ENCODE measurements around the gene UMOD.

Gene UMOD

DNA sequence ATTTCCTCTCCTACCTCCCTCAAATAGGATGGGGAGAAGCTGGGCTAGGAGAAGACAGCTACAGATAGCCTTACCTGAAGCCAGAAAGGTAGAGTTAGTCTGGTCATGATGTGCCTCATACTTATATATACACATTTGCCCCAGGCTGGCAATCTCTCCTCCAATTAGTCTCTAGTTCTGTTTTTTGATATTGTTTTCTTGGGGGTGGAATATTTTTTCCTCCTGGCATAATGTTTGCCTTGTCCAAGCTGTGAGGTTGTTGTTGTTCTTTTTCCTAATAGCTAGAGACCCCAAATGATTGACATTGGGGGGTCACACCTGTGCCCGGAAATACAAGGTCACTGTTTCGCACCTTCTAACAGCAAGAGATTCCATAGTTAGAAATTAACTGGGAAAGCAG is at the start of gene UMOD:
UMOD (minus strand) TSS at position 101 of the 400 bp plus-strand sequence. CDS start 1,978 bp downstream, outside the sequence.
- H3K27me3 ChIP-seq (ENCODE audit: insufficient read depth, low read length): no peaks in the 10 kb centered on the region
- no peaks in the 10 kb centered on the region for H3K9me3 ChIP-seq (ENCODE audit: low read length)
- no peaks in the 10 kb centered on the region for H3K4me1 ChIP-seq (ENCODE audit: insufficient read depth, low read length)
- H2AFZ ChIP-seq (ENCODE audit: low read depth, low read length): no peak within 1 kb of the TSS
- H3K4me3 ChIP-seq (ENCODE audit: low read length): no peak within 1 kb of the TSS
- H3K36me3 ChIP-seq (ENCODE audit: insufficient read depth, low read length): no peaks in the 10 kb centered on the region

DNA sequence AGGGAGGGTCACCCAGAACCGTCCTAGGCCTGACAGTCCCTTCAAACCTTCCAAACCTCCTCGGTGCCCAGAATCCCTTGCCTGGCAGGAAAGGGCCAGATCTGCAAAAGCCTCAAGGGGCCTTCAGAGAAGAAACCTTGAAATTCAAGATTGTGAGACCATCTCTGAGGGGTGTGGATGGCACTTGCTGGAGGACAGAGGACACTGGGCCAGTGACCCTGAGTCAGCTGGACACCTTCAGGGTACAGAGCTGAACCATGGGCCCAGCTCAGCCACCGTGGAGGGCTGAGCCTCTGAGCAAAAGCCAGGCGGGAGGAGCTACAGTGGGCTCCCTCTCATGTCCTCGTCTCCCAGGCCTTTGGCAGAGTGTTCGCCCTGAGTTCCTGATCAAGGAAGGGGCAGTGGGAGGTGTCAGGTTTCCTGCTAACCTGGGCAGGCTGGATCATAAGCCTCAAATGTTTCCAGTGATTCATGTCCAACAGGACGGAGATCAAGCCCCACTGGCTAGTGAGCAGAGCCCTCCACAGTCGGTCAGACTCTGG is 49.0 kb upstream of the UMOD start:
- no peaks in the 10 kb centered on the region for H3K27me3 ChIP-seq (ENCODE audit: insufficient read depth, low read length)
- no peak overlapping the region for H2AFZ ChIP-seq (ENCODE audit: low read depth, low read length)
- H3K4me3 ChIP-seq (ENCODE audit: low read length): no peak overlapping the region
- no peaks in the 10 kb centered on the region for H3K4me1 ChIP-seq (ENCODE audit: insufficient read depth, low read length)
- no peaks in the 10 kb centered on the region for H3K36me3 ChIP-seq (ENCODE audit: insufficient read depth, low read length)
- no peaks in the 10 kb centered on the region for H3K9me3 ChIP-seq (ENCODE audit: low read length)

DNA sequence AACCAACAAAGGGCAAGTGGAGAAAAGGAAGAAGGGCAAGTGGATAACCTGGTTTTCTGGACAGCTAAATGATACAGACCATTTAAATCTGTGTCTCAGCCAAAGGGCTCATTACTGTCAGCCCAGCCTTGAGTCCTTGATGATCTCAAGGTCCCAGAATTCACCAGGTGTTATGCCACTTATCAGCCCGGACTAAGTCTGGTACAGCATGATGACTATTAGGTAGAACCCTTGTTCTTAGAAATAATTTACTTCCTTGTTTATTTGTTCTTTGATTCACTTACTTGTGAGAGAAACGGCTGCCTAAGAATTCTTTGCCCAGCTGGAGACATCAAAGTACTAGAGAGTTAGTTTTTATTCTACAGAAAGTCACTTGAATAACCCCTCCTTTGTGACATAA is 48.6 kb upstream of the UMOD start:
- Histone ChIP-seq H3K4me1 (ENCODE audit: insufficient read depth, low read length) (no peaks in the 10 kb centered on the region), H2AFZ (ENCODE audit: low read depth, low read length) (no peak overlapping the region), H3K9me3 (ENCODE audit: low read length) (no peaks in the 10 kb centered on the region), H3K36me3 (ENCODE audit: insufficient read depth, low read length) (no peaks in the 10 kb centered on the region), H3K4me3 (ENCODE audit: low read length) (no peak overlapping the region), H3K27me3 (ENCODE audit: insufficient read depth, low read length) (no peaks in the 10 kb centered on the region)

DNA sequence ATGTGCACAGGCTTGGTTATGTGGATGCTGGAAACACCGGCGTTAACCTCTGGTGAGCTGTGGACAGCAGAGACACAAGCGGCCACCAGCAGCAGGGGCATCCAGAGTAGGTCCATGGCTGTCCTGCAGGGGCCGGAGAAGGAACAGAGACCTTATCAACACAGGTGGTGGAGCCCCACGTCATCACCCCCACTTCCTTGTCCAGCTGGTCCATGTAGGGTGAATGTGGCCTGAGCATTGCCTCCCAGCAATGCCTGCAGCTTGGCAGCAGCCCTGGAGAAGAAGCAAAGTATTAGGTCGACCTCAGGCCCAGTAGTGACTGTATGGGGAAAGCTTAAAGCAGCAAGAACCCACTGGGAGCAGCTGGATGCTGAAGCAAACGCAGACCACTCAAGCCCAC is 46.7 kb upstream of the UMOD start:
- H3K36me3 ChIP-seq (ENCODE audit: insufficient read depth, low read length): no peaks in the 10 kb centered on the region
- H3K4me1 ChIP-seq (ENCODE audit: insufficient read depth, low read length): no peaks in the 10 kb centered on the region
- no peaks in the 10 kb centered on the region for H3K27me3 ChIP-seq (ENCODE audit: insufficient read depth, low read length)
- no peak overlapping the region for H3K4me3 ChIP-seq (ENCODE audit: low read length)
- no peak overlapping the region for H2AFZ ChIP-seq (ENCODE audit: low read depth, low read length)
- no peaks in the 10 kb centered on the region for H3K9me3 ChIP-seq (ENCODE audit: low read length)

DNA sequence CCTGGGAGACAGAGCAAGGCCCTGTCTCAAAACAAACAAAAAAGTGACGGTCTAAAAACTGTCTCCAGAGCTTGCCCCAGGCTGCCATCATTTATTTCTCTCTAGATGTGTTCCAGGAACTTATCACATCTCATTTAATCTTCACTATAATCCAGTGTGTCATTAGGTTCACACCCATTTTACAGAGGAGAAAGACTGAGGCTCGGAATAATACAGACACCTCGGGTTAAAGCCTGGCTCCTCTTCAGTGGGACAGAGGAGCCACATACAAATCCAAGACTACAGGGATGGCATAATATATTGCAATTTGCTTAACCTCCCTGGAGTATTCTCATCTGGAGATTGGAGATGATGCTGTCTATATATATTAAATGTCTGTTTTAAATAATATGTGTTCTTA is 46.1 kb upstream of the UMOD start:
- no peak overlapping the region for H3K4me3 ChIP-seq (ENCODE audit: low read length)
- no peaks in the 10 kb centered on the region for H3K4me1 ChIP-seq (ENCODE audit: insufficient read depth, low read length)
- H3K36me3 ChIP-seq (ENCODE audit: insufficient read depth, low read length): no peaks in the 10 kb centered on the region
- no peaks in the 10 kb centered on the region for H3K27me3 ChIP-seq (ENCODE audit: insufficient read depth, low read length)
- H3K9me3 ChIP-seq (ENCODE audit: low read length): no peaks in the 10 kb centered on the region
- no peak overlapping the region for H2AFZ ChIP-seq (ENCODE audit: low read depth, low read length)

DNA sequence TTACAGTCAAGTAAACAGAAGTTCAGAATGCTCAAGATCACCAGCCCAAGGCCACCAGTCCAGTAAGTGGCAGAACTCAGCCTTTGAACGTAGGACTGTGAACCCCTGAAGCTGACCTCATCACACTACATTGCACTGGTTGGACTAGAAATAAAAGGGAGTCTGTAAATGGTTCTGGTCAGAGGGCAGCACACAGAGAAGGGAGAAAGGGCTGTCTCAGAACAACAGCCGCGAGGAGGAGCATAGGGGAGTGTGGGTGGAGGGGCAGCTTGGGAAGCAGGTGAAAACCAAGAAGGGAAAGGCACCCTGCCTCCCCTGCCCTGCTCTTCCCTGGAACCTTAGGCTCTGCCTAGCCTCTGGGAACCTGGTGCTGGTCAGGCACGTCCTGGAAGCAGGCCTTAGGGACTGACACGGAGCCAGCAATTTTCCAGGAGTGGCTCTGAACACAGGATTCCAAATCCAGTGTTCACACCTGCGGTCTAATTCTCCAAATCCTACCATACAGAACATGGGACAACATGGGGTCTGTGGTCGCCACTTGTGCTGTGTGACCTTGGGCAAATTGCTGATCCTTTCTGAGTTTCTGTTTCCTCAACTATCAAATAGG is 45.1 kb upstream of the UMOD start:
- Histone ChIP-seq H2AFZ (ENCODE audit: low read depth, low read length) (no peak overlapping the region), H3K4me1 (ENCODE audit: insufficient read depth, low read length) (no peaks in the 10 kb centered on the region), H3K36me3 (ENCODE audit: insufficient read depth, low read length) (no peaks in the 10 kb centered on the region), H3K9me3 (ENCODE audit: low read length) (no peaks in the 10 kb centered on the region), H3K27me3 (ENCODE audit: insufficient read depth, low read length) (no peaks in the 10 kb centered on the region), H3K4me3 (ENCODE audit: low read length) (no peak overlapping the region)

DNA sequence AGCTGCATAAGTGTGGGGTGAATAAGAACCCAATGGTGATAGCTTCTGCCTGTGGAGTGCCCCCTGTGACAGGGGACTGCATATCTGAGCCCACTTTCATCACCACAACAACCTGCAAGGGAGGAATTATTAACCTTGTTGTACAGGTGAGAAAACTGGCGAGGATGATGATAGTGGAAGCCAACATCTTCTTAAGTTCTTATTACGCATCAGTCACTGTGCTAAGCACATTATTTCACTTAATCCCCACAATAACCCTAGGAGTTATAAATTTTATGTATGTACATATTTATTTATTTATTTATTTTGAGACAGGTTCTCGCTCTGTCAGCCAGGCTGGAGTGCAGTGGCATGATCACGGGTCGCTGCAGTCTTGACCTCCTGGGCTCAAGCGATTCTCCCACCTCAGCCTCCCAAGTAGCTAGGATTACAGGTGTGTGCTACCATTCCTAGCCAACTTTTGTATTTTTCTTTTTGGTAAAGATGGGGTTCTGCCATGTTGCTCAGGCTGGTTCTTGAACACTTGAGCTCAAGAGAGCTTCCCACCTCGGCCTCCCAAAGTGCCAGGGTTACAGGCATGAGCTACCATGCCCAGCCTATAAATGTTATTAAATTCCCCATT is 44.4 kb upstream of the UMOD start:
- Histone ChIP-seq H2AFZ (ENCODE audit: low read depth, low read length) (no peak overlapping the region), H3K4me3 (ENCODE audit: low read length) (no peak overlapping the region), H3K4me1 (ENCODE audit: insufficient read depth, low read length) (no peaks in the 10 kb centered on the region), H3K9me3 (ENCODE audit: low read length) (no peaks in the 10 kb centered on the region), H3K27me3 (ENCODE audit: insufficient read depth, low read length) (no peaks in the 10 kb centered on the region), H3K36me3 (ENCODE audit: insufficient read depth, low read length) (no peaks in the 10 kb centered on the region)

DNA sequence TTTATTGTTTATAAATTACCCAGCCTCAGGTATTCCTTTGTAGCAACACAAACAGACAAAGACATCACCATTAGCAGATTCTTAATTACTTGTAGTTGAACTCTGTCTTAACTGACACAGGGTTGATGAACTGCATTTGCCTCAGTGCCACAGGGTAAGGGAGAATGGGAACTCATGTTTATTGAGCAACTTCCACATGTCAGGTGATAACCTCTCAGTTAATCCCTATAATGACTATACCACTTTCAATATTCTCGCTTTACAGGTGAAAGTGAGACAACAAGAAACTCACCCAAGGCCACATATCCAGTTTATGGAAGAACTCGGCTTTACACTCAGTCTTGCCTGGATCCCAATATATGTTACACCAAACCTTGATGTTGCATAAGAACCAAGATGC is 43.4 kb upstream of the UMOD start:
- Histone ChIP-seq H3K36me3 (ENCODE audit: insufficient read depth, low read length) (no peaks in the 10 kb centered on the region), H3K9me3 (ENCODE audit: low read length) (no peaks in the 10 kb centered on the region), H3K4me3 (ENCODE audit: low read length) (no peak overlapping the region), H3K27me3 (ENCODE audit: insufficient read depth, low read length) (no peaks in the 10 kb centered on the region), H3K4me1 (ENCODE audit: insufficient read depth, low read length) (no peaks in the 10 kb centered on the region), H2AFZ (ENCODE audit: low read depth, low read length) (no peak overlapping the region)

DNA sequence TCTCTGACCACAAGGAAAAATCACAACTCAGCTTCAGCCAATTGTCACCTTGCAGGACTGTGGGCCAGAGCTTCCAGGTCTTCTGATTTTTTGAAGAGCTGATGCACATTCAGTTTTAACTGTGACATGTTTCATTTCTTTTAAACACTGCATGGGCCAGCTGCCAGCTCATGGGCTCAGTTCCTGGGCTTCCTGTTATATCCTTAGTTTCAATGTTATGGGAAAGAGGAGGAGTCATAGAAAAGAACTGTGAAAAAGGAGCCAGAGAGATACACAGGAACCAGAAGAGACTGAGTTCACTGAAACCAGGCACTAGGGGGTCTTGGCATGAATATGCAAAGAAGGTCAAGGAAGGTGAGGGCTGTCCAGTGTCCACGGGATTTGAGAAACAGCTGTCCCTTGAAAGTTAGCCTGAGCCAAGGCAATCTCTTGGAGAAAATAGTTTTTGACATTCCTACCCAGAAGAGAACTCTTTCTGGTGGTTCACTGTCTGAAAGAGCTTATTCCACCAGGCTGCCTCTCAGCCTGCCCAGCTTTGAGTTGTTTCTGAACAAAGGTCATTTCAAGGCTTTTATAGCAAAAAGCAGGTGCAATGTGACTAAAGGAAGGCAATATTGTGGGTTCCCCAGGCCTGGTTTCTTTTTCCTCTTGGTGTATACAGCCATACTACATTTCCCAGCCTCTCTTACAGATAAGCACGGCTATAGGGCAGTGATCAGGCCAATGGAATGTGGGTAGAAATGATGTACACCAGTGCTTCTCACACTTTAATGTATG is 41.5 kb upstream of the UMOD start:
- H3K9me3 ChIP-seq (ENCODE audit: low read length): no peaks in the 10 kb centered on the region
- H3K27me3 ChIP-seq (ENCODE audit: insufficient read depth, low read length): no peaks in the 10 kb centered on the region
- H3K4me1 ChIP-seq (ENCODE audit: insufficient read depth, low read length): no peaks in the 10 kb centered on the region
- H2AFZ ChIP-seq (ENCODE audit: low read depth, low read length): no peak overlapping the region
- H3K36me3 ChIP-seq (ENCODE audit: insufficient read depth, low read length): no peaks in the 10 kb centered on the region
- H3K4me3 ChIP-seq (ENCODE audit: low read length): no peak overlapping the region

DNA sequence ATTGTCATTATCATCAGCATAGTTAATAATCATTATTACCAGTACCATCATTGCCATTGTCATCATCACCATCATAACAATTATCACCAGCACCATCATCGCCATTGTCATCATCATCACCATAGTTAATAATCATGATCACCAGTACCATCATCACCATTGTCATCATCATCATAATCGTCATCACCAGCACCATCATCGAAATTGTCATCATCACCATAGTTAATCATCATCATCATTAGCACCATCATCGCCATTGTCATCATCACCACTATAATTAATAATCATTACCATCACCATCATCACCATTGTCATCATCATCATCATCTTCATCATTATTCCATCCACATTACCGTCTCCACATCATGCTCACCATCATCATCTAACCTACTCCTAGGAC is 38.5 kb upstream of the UMOD start:
- H3K36me3 ChIP-seq (ENCODE audit: insufficient read depth, low read length): no peaks in the 10 kb centered on the region
- peaks cover 4% of the 10 kb centered on the region for H3K4me1 ChIP-seq (ENCODE audit: insufficient read depth, low read length)
- no peaks in the 10 kb centered on the region for H3K9me3 ChIP-seq (ENCODE audit: low read length)
- H3K27me3 ChIP-seq (ENCODE audit: insufficient read depth, low read length): no peaks in the 10 kb centered on the region
- H2AFZ ChIP-seq (ENCODE audit: low read depth, low read length): no peak overlapping the region
- H3K4me3 ChIP-seq (ENCODE audit: low read length): no peak overlapping the region

DNA sequence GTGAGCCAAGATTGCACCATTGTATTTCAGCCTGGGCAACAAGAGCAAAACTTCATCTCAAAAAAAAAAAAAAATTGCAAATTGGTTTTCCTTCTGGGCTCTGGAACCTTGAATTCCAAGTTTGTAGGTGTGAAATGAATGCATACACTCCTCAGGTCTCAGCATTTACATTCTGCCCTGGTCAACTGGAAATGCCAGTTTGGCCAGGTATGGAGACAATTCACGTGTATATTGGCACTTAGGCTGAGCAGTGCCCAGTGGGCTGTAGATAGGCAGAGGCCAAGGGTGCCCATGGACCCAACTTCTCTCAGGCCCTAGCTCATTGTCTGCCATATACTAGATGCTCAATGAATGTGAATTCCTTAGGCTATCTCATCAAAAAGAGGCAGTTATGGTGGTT is 36.3 kb upstream of the UMOD start:
- no peak overlapping the region for H2AFZ ChIP-seq (ENCODE audit: low read depth, low read length)
- no peaks in the 10 kb centered on the region for H3K36me3 ChIP-seq (ENCODE audit: insufficient read depth, low read length)
- no peaks in the 10 kb centered on the region for H3K9me3 ChIP-seq (ENCODE audit: low read length)
- peaks cover 10% of the 10 kb centered on the region for H3K4me1 ChIP-seq (ENCODE audit: insufficient read depth, low read length)
- H3K4me3 ChIP-seq (ENCODE audit: low read length): no peak overlapping the region
- no peaks in the 10 kb centered on the region for H3K27me3 ChIP-seq (ENCODE audit: insufficient read depth, low read length)

DNA sequence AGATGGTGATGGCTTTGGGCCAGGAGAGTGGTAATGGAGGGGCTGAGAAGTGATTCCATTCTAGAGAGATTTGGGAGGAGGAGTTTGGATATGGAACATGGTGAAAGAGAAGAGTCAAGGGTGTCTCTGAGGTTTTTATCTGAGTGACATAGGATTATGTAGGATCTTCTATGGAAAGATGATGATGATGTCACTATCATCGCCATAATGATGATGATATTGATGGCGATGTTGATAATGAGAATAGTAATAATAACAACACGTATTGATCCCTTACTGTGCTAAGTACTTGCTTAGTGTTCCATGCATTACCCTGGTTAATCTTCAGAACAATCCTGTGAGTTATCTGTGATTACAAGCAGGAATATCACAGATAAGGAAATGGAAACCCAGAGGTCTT is 35.5 kb upstream of the UMOD start:
- Histone ChIP-seq H3K4me3 (ENCODE audit: low read length) (no peak overlapping the region), H3K27me3 (ENCODE audit: insufficient read depth, low read length) (no peaks in the 10 kb centered on the region), H3K4me1 (ENCODE audit: insufficient read depth, low read length) (peaks cover 10% of the 10 kb centered on the region), H3K9me3 (ENCODE audit: low read length) (no peaks in the 10 kb centered on the region), H3K36me3 (ENCODE audit: insufficient read depth, low read length) (no peaks in the 10 kb centered on the region), H2AFZ (ENCODE audit: low read depth, low read length) (no peak overlapping the region)

All from neuron (in vitro differentiated cells).